HG02763 (cell line): ENCODE data around the gene CC2D2A.

Experiments
- ATAC-seq: cut with Tn5 transposase; IDR thresholded peaks from one replicate; pipeline ENCODE4 v1.9.1; 2021; ENCODE audit warnings: mild to moderate bottlenecking, moderate library complexity; ENCODE audit not compliant: unreplicated experiment

CC2D2A gene

GRCh38 chr4:15469402-15470127 is at the start of gene CC2D2A:
Gene CC2D2A (plus strand): TSS chr4:15469882. CDS start chr4:15475933, 6,051 bp downstream.
- ATAC-seq = no peak

GRCh38 chr4:15420642-15421041 is 49.0 kb upstream of the CC2D2A start:
- no peak for ATAC-seq

- ATAC-seq = no peak
Measured at GRCh38 chr4:15423285-15423711, 46.4 kb upstream of the CC2D2A start.

- no peak for ATAC-seq
Measured at GRCh38 chr4:15425520-15425919, 44.2 kb upstream of the CC2D2A start.

GRCh38 chr4:15427161-15427560 is 42.5 kb upstream of the CC2D2A start:
- ATAC-seq = no peak

- ATAC-seq = no peak
Measured at GRCh38 chr4:15427701-15428100, 42.0 kb upstream of the CC2D2A start, which contains the start of gene C1QTNF7. Gene C1QTNF7 (plus strand): TSS chr4:15428033. CDS start chr4:15435744, 7,711 bp downstream.

GRCh38 chr4:15428611-15429010 is 41.1 kb upstream of the CC2D2A start:
- ATAC-seq = no peak

GRCh38 chr4:15434091-15434490 is 35.6 kb upstream of the CC2D2A start:
- no peak for ATAC-seq

GRCh38 chr4:15434676-15435075 is 35.0 kb upstream of the CC2D2A start:
- no peak for ATAC-seq

- no peak for ATAC-seq
Measured at GRCh38 chr4:15436513-15436912, 33.2 kb upstream of the CC2D2A start.

GRCh38 chr4:15438939-15439524 is 30.6 kb upstream of the CC2D2A start:
- ATAC-seq = no peak

- ATAC-seq = no peak
Measured at GRCh38 chr4:15443371-15444160, 26.1 kb upstream of the CC2D2A start.

GRCh38 chr4:15444276-15444675 is 25.4 kb upstream of the CC2D2A start:
- ATAC-seq = no peak

GRCh38 chr4:15444879-15445547 is 24.7 kb upstream of the CC2D2A start:
- no peak for ATAC-seq

- ATAC-seq = no peak
Measured at GRCh38 chr4:15451181-15451865, 18.4 kb upstream of the CC2D2A start.

GRCh38 chr4:15451866-15452765 is 17.6 kb upstream of the CC2D2A start:
- no peak for ATAC-seq

GRCh38 chr4:15455290-15455689 is 14.4 kb upstream of the CC2D2A start:
- no peak for ATAC-seq

- peak; percentile 94 for ATAC-seq
Measured at GRCh38 chr4:15457406-15458201, 12.1 kb upstream of the CC2D2A start.

- no peak for ATAC-seq
Measured at GRCh38 chr4:15458616-15459015, 11.1 kb upstream of the CC2D2A start.
